Measurements from ENCODE around the gene PPP2R3B. TPM values are rescaled to one million over a fixed set of nuclear protein-coding genes. Genes with fewer than 3 reads are reported as not detected.

PPP2R3B gene
- total and polyA plus RNA-seq, 11 donors, result 60.9 to 186 (median 113) TPM

DNA sequence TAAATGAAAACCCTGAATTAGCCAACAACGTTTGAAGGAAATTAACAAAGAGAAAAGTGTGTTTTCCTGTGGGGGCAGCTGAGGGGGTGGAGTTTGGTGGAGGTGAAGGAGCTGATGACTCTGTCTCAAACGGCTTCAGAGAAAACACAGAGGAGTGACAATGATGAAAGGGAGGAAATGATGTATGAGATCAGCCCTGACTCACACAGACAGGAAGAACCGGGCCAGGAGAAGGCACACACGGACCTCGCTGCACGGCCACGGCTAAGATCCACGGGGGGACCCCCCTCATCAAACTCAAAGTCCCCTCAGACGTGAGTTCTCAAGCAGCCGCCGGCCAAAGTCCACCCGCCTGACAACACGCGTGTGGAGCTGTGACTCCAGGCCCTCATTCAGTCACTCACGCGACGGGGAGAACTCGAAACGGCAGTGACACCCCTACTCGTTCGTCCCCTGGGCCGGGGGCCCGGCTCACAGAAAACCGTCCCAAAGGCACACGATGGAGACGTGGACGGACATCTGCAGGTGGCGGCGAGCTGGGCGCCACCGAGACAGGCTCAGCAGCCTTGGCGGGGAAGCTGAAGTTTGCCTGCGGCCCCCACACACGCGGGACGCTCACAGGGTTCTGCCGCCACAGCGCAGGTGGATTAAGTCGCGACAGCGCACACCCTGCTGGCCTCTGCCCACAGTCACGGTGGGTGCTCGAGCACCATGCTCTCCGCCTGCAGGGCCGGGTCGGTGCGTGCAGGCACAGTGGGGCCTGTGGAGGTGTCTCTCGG, 28.8 kb downstream of the PPP2R3B start:
- H3K4me3 ChIP-seq, result no peak overlapping the region
- no peak overlapping the region for H3K27ac ChIP-seq
- WGBS, 4 donors, result 82 to 88% (median 85%) methylated on average over 32 to 48 of the region's 48 CpGs
- peaks cover 0 to 11% (median 0%) of the 10 kb centered on the region in 12 donors for H3K4me1 ChIP-seq
- H3K36me3 ChIP-seq, result peaks cover 0 to 36% (median 14%) of the 10 kb centered on the region in 9 donors
- peak in 2 of 4 donors; percentile 17 to 19 for ATAC-seq
- TF ChIP-seq, protein P1, sequence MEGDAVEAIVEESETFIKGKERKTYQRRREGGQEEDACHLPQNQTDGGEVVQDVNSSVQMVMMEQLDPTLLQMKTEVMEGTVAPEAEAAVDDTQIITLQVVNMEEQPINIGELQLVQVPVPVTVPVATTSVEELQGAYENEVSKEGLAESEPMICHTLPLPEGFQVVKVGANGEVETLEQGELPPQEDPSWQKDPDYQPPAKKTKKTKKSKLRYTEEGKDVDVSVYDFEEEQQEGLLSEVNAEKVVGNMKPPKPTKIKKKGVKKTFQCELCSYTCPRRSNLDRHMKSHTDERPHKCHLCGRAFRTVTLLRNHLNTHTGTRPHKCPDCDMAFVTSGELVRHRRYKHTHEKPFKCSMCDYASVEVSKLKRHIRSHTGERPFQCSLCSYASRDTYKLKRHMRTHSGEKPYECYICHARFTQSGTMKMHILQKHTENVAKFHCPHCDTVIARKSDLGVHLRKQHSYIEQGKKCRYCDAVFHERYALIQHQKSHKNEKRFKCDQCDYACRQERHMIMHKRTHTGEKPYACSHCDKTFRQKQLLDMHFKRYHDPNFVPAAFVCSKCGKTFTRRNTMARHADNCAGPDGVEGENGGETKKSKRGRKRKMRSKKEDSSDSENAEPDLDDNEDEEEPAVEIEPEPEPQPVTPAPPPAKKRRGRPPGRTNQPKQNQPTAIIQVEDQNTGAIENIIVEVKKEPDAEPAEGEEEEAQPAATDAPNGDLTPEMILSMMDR (IDR thresholded peaks at IDR 0.05), result no peak
- no peak for TF ChIP-seq POLR2A (IDR thresholded peaks at IDR 0.05)
- intact Hi-C loops (cut with DNase I), result no loop called here
- peaks cover 0 to 22% (median 10%) of the 10 kb centered on the region in 12 donors for H3K9me3 ChIP-seq
- no peaks in the 10 kb centered on the region for H3K27me3 ChIP-seq
- DNase-seq, result peak in 1 of 5 donors; percentile 24

DNA sequence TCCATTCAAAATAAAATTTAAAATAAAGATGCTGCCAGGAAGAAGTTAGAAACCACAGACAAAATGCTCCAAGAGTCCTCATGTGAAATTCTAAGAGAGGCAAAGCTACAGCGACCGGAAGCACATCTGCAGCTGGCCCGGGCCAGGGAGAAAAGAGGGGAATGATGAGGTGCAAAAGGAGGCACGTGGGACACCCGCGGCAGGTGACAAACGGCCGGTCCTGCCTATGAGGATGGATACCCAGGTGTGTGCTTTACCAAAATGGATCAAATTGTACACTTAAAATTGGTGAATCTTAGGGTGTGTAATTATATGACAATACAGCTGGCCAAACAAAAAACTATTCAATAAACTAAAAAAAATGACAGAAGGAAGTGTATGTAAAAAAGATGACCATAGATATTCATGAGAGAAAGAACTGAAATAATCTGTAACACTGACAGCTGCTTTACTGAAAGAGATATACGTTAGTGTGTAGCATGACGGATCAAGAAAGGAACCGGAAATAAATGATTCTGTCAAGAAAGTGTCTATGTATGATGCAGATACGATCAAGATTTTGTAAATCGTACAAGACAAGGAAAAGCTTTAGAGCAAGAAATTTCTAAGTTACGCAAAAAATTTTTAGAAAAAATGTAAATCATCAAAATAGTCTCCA, 29.5 kb downstream of the PPP2R3B start:
- 81 to 86% (median 84%) methylated on average over 14 of the region's 14 CpGs for WGBS, 4 donors
- H3K27ac ChIP-seq, result no peak overlapping the region
- DNase-seq, result no peak

DNA sequence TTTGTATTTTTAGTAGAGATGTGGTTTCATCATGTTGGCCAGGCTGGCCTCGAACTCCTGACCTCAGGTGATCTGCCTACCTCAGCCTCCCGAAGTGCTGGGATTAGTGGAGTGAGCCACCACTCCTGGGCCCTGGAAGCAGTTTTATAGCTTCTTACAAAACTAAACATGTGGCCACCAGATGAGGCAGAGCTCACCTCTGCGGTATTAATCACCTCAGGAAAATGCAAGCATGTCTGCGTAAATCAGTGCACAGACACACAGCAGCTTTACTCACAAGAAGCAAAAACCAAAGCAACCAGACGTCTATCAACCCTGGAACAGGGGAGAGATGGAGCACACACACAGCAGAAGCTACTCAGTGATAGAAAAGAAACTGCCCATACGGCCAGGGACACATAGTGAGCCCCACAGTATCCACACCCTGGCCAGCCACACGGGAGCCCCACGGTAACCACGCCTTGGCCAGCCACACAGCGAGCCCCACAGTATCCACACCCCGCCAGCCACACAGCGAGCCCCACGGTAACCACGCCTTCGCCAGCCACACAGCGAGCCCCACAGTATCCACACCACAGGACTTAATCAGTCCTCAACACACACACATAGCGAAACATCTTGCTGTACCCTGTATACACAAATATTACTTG, 30.2 kb downstream of the PPP2R3B start:
- Histone ChIP-seq H3K9me3 (peaks cover 0 to 22% (median 10%) of the 10 kb centered on the region in 12 donors), H3K4me3 (no peak overlapping the region), H3K27ac (no peak overlapping the region), H3K36me3 (peaks cover 0 to 35% (median 14%) of the 10 kb centered on the region in 9 donors), H3K4me1 (peaks cover 0 to 11% (median 0%) of the 10 kb centered on the region in 12 donors), H3K27me3 (no peaks in the 10 kb centered on the region)
- intact Hi-C loops (cut with DNase I), result no loop called here
- no peak for TF ChIP-seq POLR2A (IDR thresholded peaks at IDR 0.05)
- TF ChIP-seq, protein P1 (IDR thresholded peaks at IDR 0.05), result no peak
- DNase-seq (no peak), ATAC-seq (no peak)
- WGBS, 4 donors, result 83 to 93% (median 93%) methylated on average over 15 to 17 of the region's 17 CpGs

More for the DNA sequence above, 29.5 kb downstream of the PPP2R3B start:
- intact Hi-C loops (cut with DNase I), result no loop called here
- H3K4me3 ChIP-seq, result no peak overlapping the region
- peaks cover 0 to 11% (median 0%) of the 10 kb centered on the region in 12 donors for H3K4me1 ChIP-seq
- H3K9me3 ChIP-seq, result peaks cover 0 to 22% (median 10%) of the 10 kb centered on the region in 12 donors
- no peak for ATAC-seq
- no peaks in the 10 kb centered on the region for H3K27me3 ChIP-seq
- H3K36me3 ChIP-seq, result peaks cover 0 to 36% (median 14%) of the 10 kb centered on the region in 9 donors
- TF ChIP-seq, protein P1 (IDR thresholded peaks at IDR 0.05), result no peak
- TF ChIP-seq POLR2A (IDR thresholded peaks at IDR 0.05), result no peak

Data from heart left ventricle (tissue), 16 donors.